SJCRH30 (cell line): Measurements from ENCODE around the gene AK8. TPM values are rescaled to one million over a fixed set of nuclear protein-coding genes. Genes with fewer than 3 reads are reported as not detected.

Experiments
- DNase-seq, 2 experiments: peaks; one replicate each; pipeline ENCODE4 v3.0.0-alpha.2; 2015 to 2020
- H3K27ac ChIP-seq: fragments of 250-450 bp; sonication (Bioruptor Pico); 2 replicates; pipeline ENCODE4 v1.5.1; 2020; ENCODE audit warnings: mild to moderate bottlenecking, moderate library complexity
- H3K27me3 ChIP-seq: fragments of 250-450 bp; sonication (Bioruptor Pico); 2 replicates; pipeline ENCODE4 v1.5.1; 2020; ENCODE audit warnings: mild to moderate bottlenecking, moderate library complexity
- H3K36me3 ChIP-seq: fragments of 250-450 bp; sonication (Bioruptor Pico); 2 replicates; pipeline ENCODE4 v1.5.1; 2020; ENCODE audit warnings: mild to moderate bottlenecking, moderate library complexity
- H3K4me1 ChIP-seq: fragments of 250-450 bp; sonication (Bioruptor Pico); 2 replicates; pipeline ENCODE4 v1.5.1; 2020; ENCODE audit warnings: mild to moderate bottlenecking, moderate library complexity
- H3K4me3 ChIP-seq: fragments of 250-450 bp; sonication (Bioruptor Pico); 2 replicates; pipeline ENCODE4 v1.5.1; 2020; ENCODE audit warnings: mild to moderate bottlenecking, moderate library complexity
- H3K9me3 ChIP-seq: fragments of 250-450 bp; sonication (Bioruptor Pico); replicated peaks from 2 replicates; pipeline ENCODE4 v1.5.1; 2020; ENCODE audit warnings: mild to moderate bottlenecking, moderate library complexity
- total RNA-seq: library from RNA; depleted of rRNA; stranded (reverse); fragments of >200 nt; shearing (Covaris generic); gene quantifications from 2 replicates; pipeline ENCODE4 v1.2.3, GENCODE V29; 2014

The AK8 gene
- total RNA-seq, 1 experiment from 2014 or later = not detected

GRCh38 chr9:132879457-132880323 lies 1.6 kb upstream of the AK8 start:
- Histone ChIP-seq H3K4me3 (peak overlapping the region; percentile 94), H3K36me3 (no peaks in the 10 kb centered on the region; the same call in 1 of the 2 replicates), H3K9me3 (no peaks in the 10 kb centered on the region), H3K27me3 (peaks cover 10% of the 10 kb centered on the region; the same call in 1 of the 2 replicates), H3K4me1 (no peaks in the 10 kb centered on the region), H3K27ac (no peak overlapping the region)
- no peak for DNase-seq

- Histone ChIP-seq H3K4me3 (peak within 1 kb of the TSS; percentile 94), H3K27ac (peak within 1 kb of the TSS; percentile 18; the same call in 1 of the 2 replicates), H3K36me3 (no peaks in the 10 kb centered on the region; the same call in 1 of the 2 replicates), H3K4me1 (no peaks in the 10 kb centered on the region), H3K27me3 (peaks cover 5% of the 10 kb centered on the region; the same call in 1 of the 2 replicates), H3K9me3 (no peaks in the 10 kb centered on the region)
- peak; percentile 67 to 74 for DNase-seq
Measured at GRCh38 chr9:132878695-132879456, 792 bp upstream of the AK8 start, which contains the start of gene SPACA9. Gene SPACA9 (plus strand): TSS chr9:132878898. CDS start chr9:132883948, 5,050 bp downstream.

GRCh38 chr9:132877458-132877823 lies 643 bp downstream of the AK8 start:
- no peaks in the 10 kb centered on the region for H3K9me3 ChIP-seq
- peak overlapping the region; percentile 94 for H3K4me3 ChIP-seq

GRCh38 chr9:132876849-132877248 lies 1.2 kb downstream of the AK8 start:
- no peak for DNase-seq
- no peaks in the 10 kb centered on the region for H3K9me3 ChIP-seq
- 0 out of 2 replicates have a peak, but pooled peaks cover 5% of the 10 kb centered on the region for H3K27me3 ChIP-seq
- no peak overlapping the region for H3K4me3 ChIP-seq
- H3K27ac ChIP-seq = no peak overlapping the region
- no peaks in the 10 kb centered on the region; the same call in 1 of the 2 replicates for H3K36me3 ChIP-seq
- no peaks in the 10 kb centered on the region for H3K4me1 ChIP-seq

More at GRCh38 chr9:132877458-132877823, 643 bp downstream of the AK8 start:
- H3K4me1 ChIP-seq = no peaks in the 10 kb centered on the region
- H3K36me3 ChIP-seq = no peaks in the 10 kb centered on the region; the same call in 1 of the 2 replicates
- no peak overlapping the region for H3K27ac ChIP-seq
- H3K27me3 ChIP-seq = 0 out of 2 replicates have a peak, but pooled peaks cover 5% of the 10 kb centered on the region
- no peak for DNase-seq

GRCh38 chr9:132875159-132875558 lies 2.9 kb downstream of the AK8 start:
- Histone ChIP-seq H3K9me3 (no peaks in the 10 kb centered on the region), H3K4me3 (no peak overlapping the region), H3K4me1 (no peaks in the 10 kb centered on the region), H3K36me3 (no peaks in the 10 kb centered on the region; the same call in 1 of the 2 replicates), H3K27me3 (peaks cover 5% of the 10 kb centered on the region; the same call in 1 of the 2 replicates), H3K27ac (no peak overlapping the region)
- DNase-seq = no peak

- no peak for DNase-seq
- Histone ChIP-seq H3K4me3 (no peak overlapping the region), H3K36me3 (no peaks in the 10 kb centered on the region; the same call in 1 of the 2 replicates), H3K9me3 (no peaks in the 10 kb centered on the region), H3K4me1 (0 out of 2 replicates have a peak, but pooled peaks cover under 1% of the 10 kb centered on the region), H3K27ac (no peak overlapping the region), H3K27me3 (peaks cover 8% of the 10 kb centered on the region; the same call in 1 of the 2 replicates)
Measured at GRCh38 chr9:132873403-132873802, 4.7 kb downstream of the AK8 start.

GRCh38 chr9:132869266-132869665 lies 8.8 kb downstream of the AK8 start:
- no peak for DNase-seq
- Histone ChIP-seq H3K4me1 (0 out of 2 replicates have a peak, but pooled peaks cover 3% of the 10 kb centered on the region), H3K27ac (no peak overlapping the region), H3K36me3 (no peaks in the 10 kb centered on the region), H3K27me3 (peaks cover 20% of the 10 kb centered on the region), H3K9me3 (no peaks in the 10 kb centered on the region), H3K4me3 (no peak overlapping the region)

- Histone ChIP-seq H3K4me3 (no peak overlapping the region), H3K4me1 (peaks cover 3% of the 10 kb centered on the region; the same call in 1 of the 2 replicates), H3K9me3 (no peaks in the 10 kb centered on the region), H3K36me3 (no peaks in the 10 kb centered on the region), H3K27me3 (peaks cover 26% of the 10 kb centered on the region), H3K27ac (no peak overlapping the region)
- no peak for DNase-seq
Measured at GRCh38 chr9:132866898-132867297, 11.2 kb downstream of the AK8 start.

- Histone ChIP-seq H3K9me3 (no peaks in the 10 kb centered on the region), H3K4me1 (peaks cover 3% of the 10 kb centered on the region; the same call in 1 of the 2 replicates), H3K27ac (no peak overlapping the region), H3K4me3 (no peak overlapping the region), H3K27me3 (peaks cover 29% of the 10 kb centered on the region), H3K36me3 (no peaks in the 10 kb centered on the region)
- no peak for DNase-seq
Measured at GRCh38 chr9:132864691-132865090, 13.4 kb downstream of the AK8 start.

GRCh38 chr9:132864277-132864676 lies 13.8 kb downstream of the AK8 start:
- Histone ChIP-seq H3K4me1 (peaks cover 3% of the 10 kb centered on the region; the same call in 1 of the 2 replicates), H3K9me3 (no peaks in the 10 kb centered on the region), H3K4me3 (no peak overlapping the region), H3K27me3 (peaks cover 29% of the 10 kb centered on the region), H3K27ac (no peak overlapping the region), H3K36me3 (no peaks in the 10 kb centered on the region)
- no peak for DNase-seq

GRCh38 chr9:132863096-132863495 lies 15.0 kb downstream of the AK8 start:
- no peak overlapping the region for H3K4me3 ChIP-seq
- H3K27me3 ChIP-seq = peaks cover 35% of the 10 kb centered on the region
- H3K9me3 ChIP-seq = no peaks in the 10 kb centered on the region
- no peak for DNase-seq
- no peaks in the 10 kb centered on the region; the same call in 1 of the 2 replicates for H3K4me1 ChIP-seq
- H3K36me3 ChIP-seq = no peaks in the 10 kb centered on the region
- H3K27ac ChIP-seq = no peak overlapping the region

GRCh38 chr9:132862533-132862932 lies 15.6 kb downstream of the AK8 start:
- Histone ChIP-seq H3K27ac (no peak overlapping the region), H3K4me3 (no peak overlapping the region), H3K36me3 (no peaks in the 10 kb centered on the region), H3K27me3 (peaks cover 37% of the 10 kb centered on the region), H3K4me1 (no peaks in the 10 kb centered on the region; the same call in 1 of the 2 replicates), H3K9me3 (no peaks in the 10 kb centered on the region)
- DNase-seq = peak; percentile 63 to 69

GRCh38 chr9:132861666-132862065 lies 16.4 kb downstream of the AK8 start:
- peaks cover 35% of the 10 kb centered on the region for H3K27me3 ChIP-seq

GRCh38 chr9:132858751-132859150 lies 19.3 kb downstream of the AK8 start:
- Histone ChIP-seq H3K9me3 (no peaks in the 10 kb centered on the region), H3K4me3 (no peak overlapping the region), H3K4me1 (no peaks in the 10 kb centered on the region; the same call in 1 of the 2 replicates), H3K27ac (no peak overlapping the region), H3K27me3 (peaks cover 52% of the 10 kb centered on the region), H3K36me3 (no peaks in the 10 kb centered on the region)
- DNase-seq = no peak

More at GRCh38 chr9:132861666-132862065, 16.4 kb downstream of the AK8 start:
- H3K27ac ChIP-seq = no peak overlapping the region
- no peaks in the 10 kb centered on the region for H3K36me3 ChIP-seq
- no peak overlapping the region for H3K4me3 ChIP-seq
- H3K9me3 ChIP-seq = no peaks in the 10 kb centered on the region
- no peaks in the 10 kb centered on the region; the same call in 1 of the 2 replicates for H3K4me1 ChIP-seq
- no peak for DNase-seq
